HCT116 (cell line): ENCODE results near the gene DCAF10. TPM values are rescaled to one million over a fixed set of nuclear protein-coding genes. Genes with fewer than 3 reads are reported as not detected.

Experiments used
- ATAC-seq: fragments of 200-7000 bp; cut with Tn5 transposase; 2 replicates; pipeline ENCODE4 v1.9.1; 2020; ENCODE audit warnings: mild to moderate bottlenecking, moderate library complexity
- BruUV-seq: library from RNA; stranded (reverse); fragments of 400-500 nt; replicated peaks from 2 replicates; lab custom pipeline; 2021; lab: Mats Ljungman, UMichigan
- CTCF ChIA-PET: fragments of 300-600 bp; sonication (Branson Sonifier 250); formaldehyde crosslinking; loops from one replicate; lab custom pipeline; 2021; ENCODE audit warnings: antibody characterized with exemption; lab: Charles Lee
- POLR2A ChIA-PET: fragments of 300-600, 350-600 bp; sonication (Branson Sonifier 250); formaldehyde crosslinking; loops from one replicate; lab custom pipeline; 2021; ENCODE audit warnings: antibody characterized with exemption; lab: Charles Lee
- RAD21 ChIA-PET, 2 experiments: fragments of 300-600 bp; sonication (Branson Sonifier 250); formaldehyde crosslinking; loops; one replicate each; lab custom pipeline; 2023; ENCODE audit warnings: low total read pairs in 2 of 2; ENCODE audit not compliant: uncharacterized antibody in 2 of 2, unreplicated experiment in 2 of 2, low non-redundant PET in 1 of 2; lab: Charles Lee
- DNase-seq: peaks from one replicate; pipeline ENCODE4 v3.0.0-alpha.2; 2010; ENCODE audit warnings: low read depth, low spot score
- H2AFZ ChIP-seq: fragments of 200-600 bp; shearing (Covaris generic), sonication (generic); 2 replicates; pipeline ENCODE4 v1.6.1; 2017; ENCODE audit warnings: low read depth, mixed run types, mixed read lengths, antibody characterized with exemption, low read length; ENCODE audit not compliant: poor library complexity, severe bottlenecking
- H3K27ac ChIP-seq: 2 replicates; pipeline ENCODE4 v1.5.1; 2012; ENCODE audit warnings: low read depth, low read length
- H3K27me3 ChIP-seq: fragments of 200-600 bp; sonication (generic); 2 replicates; pipeline ENCODE4 v1.6.1; 2016; ENCODE audit warnings: mixed run types, low read length, mixed read lengths; ENCODE audit not compliant: insufficient read depth
- H3K36me3 ChIP-seq, 2 experiments: fragments of 200-500 bp in 1 of 2; fragments of 200-600 bp in 1 of 2; sonication (Bioruptor generic) in 1 of 2; sonication (generic) in 1 of 2; 2 replicates each; pipeline versions ENCODE4 v1.5.1 to v1.6.1; 2014 to 2016; ENCODE audit warnings: low read length in 2 of 2, inconsistent platforms in 1 of 2, mixed read lengths in 1 of 2, mixed run types in 1 of 2; ENCODE audit not compliant: insufficient read depth in 2 of 2, control insufficient read depth in 1 of 2
- H3K4me1 ChIP-seq, 2 experiments: fragments of 200-600 bp in 1 of 2; sonication (generic) in 1 of 2; 2 replicates each; pipeline versions ENCODE4 v1.5.1 to v1.6.1; 2012 to 2017; ENCODE audit warnings: low read length in 2 of 2, inconsistent platforms in 1 of 2, mild to moderate bottlenecking in 1 of 2, mixed read lengths in 1 of 2, mixed run types in 1 of 2, moderate library complexity in 1 of 2; ENCODE audit not compliant: insufficient read depth in 2 of 2, control insufficient read depth in 1 of 2
- H3K4me2 ChIP-seq: fragments of 200-600 bp; sonication (generic); 2 replicates; pipeline ENCODE4 v1.6.1; 2017; ENCODE audit warnings: mixed run types, low read length, mixed read lengths
- H3K4me3 ChIP-seq, 2 experiments: fragments of 200-600 bp in 1 of 2; sonication (generic) in 1 of 2; replicated peaks in 1 of 2; 2 replicates each; pipeline ENCODE4 v1.5.1; 2011 to 2016; ENCODE audit warnings: low read length in 2 of 2, control low read depth in 1 of 2, low read depth in 1 of 2, mild to moderate bottlenecking in 1 of 2, mixed read lengths in 1 of 2, mixed run types in 1 of 2
- H3K79me2 ChIP-seq: fragments of 200-600 bp; sonication (generic); 2 replicates; pipeline ENCODE4 v1.6.1; 2017; ENCODE audit warnings: mild to moderate bottlenecking, mixed run types, low read length, moderate library complexity, mixed read lengths; ENCODE audit not compliant: insufficient read depth
- H3K9ac ChIP-seq: fragments of 200-600 bp; sonication (generic); 2 replicates; pipeline ENCODE4 v1.6.1; 2016; ENCODE audit warnings: low read length, mixed read lengths
- H3K9me2 ChIP-seq: fragments of 200-600 bp; sonication (generic), shearing (Covaris generic); 2 replicates; pipeline ENCODE4 v1.6.1; 2017; ENCODE audit warnings: mixed run types, mild to moderate bottlenecking, moderate library complexity; ENCODE audit not compliant: insufficient read depth
- H3K9me3 ChIP-seq, 2 experiments: fragments of 200-500 bp in 1 of 2; fragments of 200-600 bp in 1 of 2; sonication (Bioruptor generic) in 1 of 2; sonication (generic) in 1 of 2; 2 replicates each; pipeline ENCODE4 v1.6.1; 2014 to 2017; ENCODE audit warnings: low read length in 2 of 2, mixed read lengths in 2 of 2, inconsistent platforms in 1 of 2, low read depth in 1 of 2, mild to moderate bottlenecking in 1 of 2, mixed run types in 1 of 2, moderate library complexity in 1 of 2; ENCODE audit not compliant: control insufficient read depth in 1 of 2, insufficient read depth in 1 of 2
- H4K20me1 ChIP-seq: fragments of 200-600 bp; sonication (generic), shearing (Covaris generic); 2 replicates; pipeline ENCODE4 v1.6.1; 2017; ENCODE audit warnings: mixed run types, mild to moderate bottlenecking, moderate library complexity; ENCODE audit not compliant: insufficient read depth
- CBX3 ChIP-seq: IDR thresholded peaks from 2 replicates; pipeline ENCODE4 v1.6.1; 2012; ENCODE audit warnings: low read depth
- EGR1 ChIP-seq: IDR thresholded peaks from 2 replicates; pipeline ENCODE4 v1.6.1; 2012; ENCODE audit warnings: low read depth
- EZH2 ChIP-seq: fragments of 200-600 bp; sonication (generic); IDR thresholded peaks from 2 replicates; pipeline ENCODE4 v1.6.1; 2017; ENCODE audit warnings: antibody characterized with exemption, mixed run types
- JUND ChIP-seq: IDR thresholded peaks from 2 replicates; pipeline ENCODE4 v1.6.1; 2012
- MAX ChIP-seq: IDR thresholded peaks from 2 replicates; pipeline ENCODE4 v1.6.1; 2012
- POLR2A ChIP-seq: IDR thresholded peaks from 2 replicates; pipeline ENCODE4 v1.7.0; 2011; ENCODE audit warnings: borderline replicate concordance; ENCODE audit not compliant: insufficient read depth, insufficient read length; ENCODE audit errors: extremely low read depth
- RAD21 ChIP-seq: IDR thresholded peaks from 2 replicates; pipeline ENCODE4 v1.6.1; 2012; ENCODE audit warnings: low read depth, mild to moderate bottlenecking
- REST ChIP-seq: IDR thresholded peaks from 2 replicates; pipeline ENCODE4 v1.6.1; 2012; ENCODE audit warnings: low read depth
- SIN3A ChIP-seq: IDR thresholded peaks from 2 replicates; pipeline ENCODE4 v1.6.1; 2012; ENCODE audit warnings: low read depth
- SP1 ChIP-seq: IDR thresholded peaks from 2 replicates; pipeline ENCODE4 v1.6.1; 2012; ENCODE audit warnings: low read depth
- TCF7L2 ChIP-seq: IDR thresholded peaks from 2 replicates; pipeline ENCODE4 v1.7.0; 2011; ENCODE audit warnings: borderline replicate concordance, inconsistent platforms; ENCODE audit not compliant: insufficient read depth, insufficient read length; ENCODE audit errors: extremely low read depth
- ZFX ChIP-seq: fragments of 450-650 bp; IDR thresholded peaks from 2 replicates; pipeline ENCODE4 v1.6.1; 2017
- ZNF274 ChIP-seq: fragments of 200-500 bp; sonication (Bioruptor generic); IDR thresholded peaks from 2 replicates; pipeline ENCODE4 v1.6.1; 2014; ENCODE audit warnings: mild to moderate bottlenecking, low read depth, low read length, inconsistent platforms
- intact Hi-C: fragments of 100-400 bp; cut with micrococcal nuclease; formaldehyde crosslinking; loops from 2 replicates; pipeline ENCODE4 v1.10.0; 2022
- total RNA-seq: library from RNA; stranded (reverse); gene quantifications from one replicate; pipeline ENCODE4 v1.2.1, GENCODE V29; 2021; ENCODE audit not compliant: unreplicated experiment

The DCAF10 gene
- total RNA-seq, 1 experiment from 2014 or later = 20.6 TPM

GRCh38 chr9:37914701-37915358 is 114.2 kb downstream of the DCAF10 start (continued):
- TF ChIP-seq REST (no peak), POLR2A (no peak), MAX (no peak), RAD21 (no peak), SIN3A (no peak), JUND (no peak), CBX3 (no peak)
- TF ChIP-seq, all 23 proteins: peak for 0

GRCh38 chr9:37915911-37916470 is 115.4 kb downstream of the DCAF10 start:
- TF ChIP-seq MAX = no peak
- no peak for TF ChIP-seq ZFX
- TF ChIP-seq TCF7L2 = no peak
- TF ChIP-seq EGR1 = no peak
- TF ChIP-seq ZNF274 = no peak
- TF ChIP-seq EZH2 = no peak
- no peak for TF ChIP-seq SP1
- no peak for TF ChIP-seq RAD21
- TF ChIP-seq REST = no peak
- intact Hi-C loops = loop anchor here (5.0 kb wide), 1 partner anchor 51 kb away; no protein-coding TSS in a partner anchor
- Histone ChIP-seq H2AFZ (no peak overlapping the region), H3K4me1 (peaks cover 0 to 5% of the 10 kb centered on the region in 2 experiments; a peak in 1 of 4 replicates), H3K4me2 (no peak overlapping the region), H4K20me1 (no peaks in the 10 kb centered on the region), H3K36me3 (peaks cover 7 to 17% of the 10 kb centered on the region in 2 experiments; a peak in 2 of 4 replicates), H3K9ac (no peak overlapping the region), H3K27ac (no peak overlapping the region), H3K79me2 (no peaks in the 10 kb centered on the region), H3K4me3 (no peak overlapping the region), H3K27me3 (no peaks in the 10 kb centered on the region), H3K9me2 (no peaks in the 10 kb centered on the region), H3K9me3 (no peaks in the 10 kb centered on the region)
- RAD21 ChIA-PET = no interaction called here
- BruUV-seq = no TSS peak
- ATAC-seq = no peak
- DNase-seq = no peak
- POLR2A ChIA-PET = interaction anchor here (0.8 kb wide), 1 partner anchor 35 kb away, joined by 4 read pairs; no protein-coding TSS in a partner anchor
- CTCF ChIA-PET = interaction anchor here (1.3 to 4.9 kb wide), 3 partner anchors 172 to 348 kb away, joined by 5 to 54 read pairs (median 27); no protein-coding TSS in a partner anchor
